Measurements from ENCODE around the gene TCP11L2.

- TF ChIP-seq EZH2 (IDR thresholded peaks at IDR 0.05) (no peak), POLR2AphosphoS5 (IDR thresholded peaks at IDR 0.05; ENCODE audit: borderline replicate concordance, low read depth, low read length) (no peak), FOXP2 (optimal IDR thresholded peaks at IDR 0.05; ENCODE audit: control extremely low read depth, extremely low read length, insufficient read depth) (no peak)
These were observed 47.0 kb upstream of the TCP11L2 start for GRCh38 chr12:106255493-106255892.
